MM.1S (cell line): Measurements from ENCODE around the gene SMAP1.

Experiments
- DNase-seq: peaks from one replicate; pipeline ENCODE4 v3.0.0-alpha.2; 2015
- H2AFZ ChIP-seq: fragments of 300-600 bp; sonication (generic); 2 replicates; pipeline ENCODE4 v1.6.0; 2016; ENCODE audit warnings: antibody characterized with exemption, low read length
- H3F3A ChIP-seq: fragments of 300-600 bp; sonication (generic); 2 replicates; pipeline ENCODE4 v1.6.1; 2016; ENCODE audit warnings: mild to moderate bottlenecking, antibody characterized with exemption, low read length, moderate library complexity, mixed read lengths; ENCODE audit not compliant: insufficient read depth
- H3K27ac ChIP-seq: fragments of 300-600 bp; sonication (generic); 2 replicates; pipeline ENCODE4 v1.5.1; 2016; ENCODE audit warnings: mild to moderate bottlenecking, low read length
- H3K27me3 ChIP-seq: fragments of 300-600 bp; sonication (generic); replicated peaks from 2 replicates; pipeline ENCODE4 v1.6.0; 2016; ENCODE audit warnings: low read length; ENCODE audit not compliant: insufficient read depth
- H3K36me3 ChIP-seq: fragments of 300-600 bp; sonication (generic); replicated peaks from 2 replicates; pipeline ENCODE4 v1.6.1; 2016; ENCODE audit warnings: mild to moderate bottlenecking, low read length, mixed read lengths; ENCODE audit not compliant: insufficient read depth
- H3K4me1 ChIP-seq: fragments of 300-600 bp; sonication (generic); 2 replicates; pipeline ENCODE4 v1.6.1; 2016; ENCODE audit warnings: low read length, mixed read lengths
- H3K4me2 ChIP-seq: fragments of 300-600 bp; sonication (generic); 2 replicates; pipeline ENCODE4 v1.6.0; 2016; ENCODE audit warnings: low read depth, low read length
- H3K4me3 ChIP-seq: fragments of 300-600 bp; sonication (generic); 2 replicates; pipeline ENCODE4 v1.5.1; 2016; ENCODE audit warnings: low read length, mixed read lengths
- H3K79me2 ChIP-seq: fragments of 300-600 bp; sonication (generic); 2 replicates; pipeline ENCODE4 v1.6.1; 2016; ENCODE audit warnings: mixed run types, low read length, mixed read lengths
- H3K9ac ChIP-seq: fragments of 300-600 bp; sonication (generic); 2 replicates; pipeline ENCODE4 v1.6.1; 2016; ENCODE audit warnings: low read length, mixed read lengths
- H3K9me2 ChIP-seq: fragments of 300-600 bp; sonication (generic); replicated peaks from 2 replicates; pipeline ENCODE4 v1.6.1; 2016; ENCODE audit warnings: mild to moderate bottlenecking, low read length, mixed read lengths; ENCODE audit not compliant: insufficient read depth
- H3K9me3 ChIP-seq: fragments of 300-600 bp; sonication (generic); replicated peaks from 2 replicates; pipeline ENCODE4 v1.6.1; 2016; ENCODE audit warnings: mild to moderate bottlenecking, low read length, mixed read lengths; ENCODE audit not compliant: insufficient read depth
- H4K20me1 ChIP-seq: fragments of 300-600 bp; sonication (generic); 2 replicates; pipeline ENCODE4 v1.6.1; 2016; ENCODE audit warnings: mild to moderate bottlenecking, low read length, moderate library complexity, mixed read lengths; ENCODE audit not compliant: insufficient read depth
- EZH2 ChIP-seq: fragments of 300-600 bp; sonication (generic); optimal IDR thresholded peaks from 2 replicates; pipeline ENCODE3; 2017; ENCODE audit warnings: low read depth, mild to moderate bottlenecking, antibody characterized with exemption, low read length, mixed read lengths
- EZH2phosphoT487 ChIP-seq: fragments of 300-600 bp; sonication (generic); IDR thresholded peaks from 2 replicates; pipeline ENCODE4 v1.6.1; 2018; ENCODE audit warnings: antibody characterized with exemption, low read length
- TF ChIP-seq, protein P1 (sequence below): fragments of 300-600 bp; sonication (generic); IDR thresholded peaks from 2 replicates; pipeline ENCODE4 v1.5.1; 2016; ENCODE audit warnings: antibody characterized with exemption, low read length, mixed read lengths

SMAP1 gene

GRCh38 chr6:70652216-70652615, 15.5 kb upstream of the SMAP1 start:
- no peaks in the 10 kb centered on the region for H3K9me2 ChIP-seq
- H3K4me2 ChIP-seq, result 0 out of 2 replicates have a peak overlapping the region, but pooled peaks have one; percentile 33
- no peaks in the 10 kb centered on the region for H3K79me2 ChIP-seq
- peaks cover 27% of the 10 kb centered on the region for H3K4me1 ChIP-seq
- H3K4me3 ChIP-seq, result no peak overlapping the region
- H2AFZ ChIP-seq, result no peak overlapping the region
- TF ChIP-seq, protein P1, sequence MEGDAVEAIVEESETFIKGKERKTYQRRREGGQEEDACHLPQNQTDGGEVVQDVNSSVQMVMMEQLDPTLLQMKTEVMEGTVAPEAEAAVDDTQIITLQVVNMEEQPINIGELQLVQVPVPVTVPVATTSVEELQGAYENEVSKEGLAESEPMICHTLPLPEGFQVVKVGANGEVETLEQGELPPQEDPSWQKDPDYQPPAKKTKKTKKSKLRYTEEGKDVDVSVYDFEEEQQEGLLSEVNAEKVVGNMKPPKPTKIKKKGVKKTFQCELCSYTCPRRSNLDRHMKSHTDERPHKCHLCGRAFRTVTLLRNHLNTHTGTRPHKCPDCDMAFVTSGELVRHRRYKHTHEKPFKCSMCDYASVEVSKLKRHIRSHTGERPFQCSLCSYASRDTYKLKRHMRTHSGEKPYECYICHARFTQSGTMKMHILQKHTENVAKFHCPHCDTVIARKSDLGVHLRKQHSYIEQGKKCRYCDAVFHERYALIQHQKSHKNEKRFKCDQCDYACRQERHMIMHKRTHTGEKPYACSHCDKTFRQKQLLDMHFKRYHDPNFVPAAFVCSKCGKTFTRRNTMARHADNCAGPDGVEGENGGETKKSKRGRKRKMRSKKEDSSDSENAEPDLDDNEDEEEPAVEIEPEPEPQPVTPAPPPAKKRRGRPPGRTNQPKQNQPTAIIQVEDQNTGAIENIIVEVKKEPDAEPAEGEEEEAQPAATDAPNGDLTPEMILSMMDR, result no peak
- TF ChIP-seq EZH2phosphoT487 (no peak), EZH2 (no peak)
- no peaks in the 10 kb centered on the region for H3K9me3 ChIP-seq
- no peak overlapping the region for H3K9ac ChIP-seq
- peaks cover 14% of the 10 kb centered on the region for H3F3A ChIP-seq
- H3K27ac ChIP-seq, result no peak overlapping the region
- no peaks in the 10 kb centered on the region for H3K36me3 ChIP-seq
- H4K20me1 ChIP-seq, result no peaks in the 10 kb centered on the region
- no peaks in the 10 kb centered on the region for H3K27me3 ChIP-seq
- DNase-seq, result no peak

DNA sequence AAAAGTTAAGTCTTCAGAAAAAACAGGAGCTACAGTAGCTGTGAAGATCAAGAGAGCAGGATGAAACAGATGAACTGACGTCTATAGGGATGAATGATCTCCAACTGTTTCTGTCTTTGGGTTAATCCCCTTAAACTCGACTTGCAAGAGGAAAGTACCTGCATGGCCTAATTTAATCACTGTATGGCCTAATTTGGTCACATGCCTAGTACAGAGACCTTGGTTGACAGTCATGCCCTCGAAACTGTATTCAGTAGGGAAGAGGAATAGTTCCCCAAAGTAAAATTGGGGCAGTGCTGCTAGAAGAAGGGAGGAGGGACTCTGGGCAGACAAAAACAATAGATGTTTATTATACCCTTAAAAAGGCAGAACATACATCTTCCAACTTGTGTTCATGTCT, 10.0 kb upstream of the SMAP1 start:
- H2AFZ ChIP-seq, result no peak overlapping the region
- no peak overlapping the region for H3K4me3 ChIP-seq
- TF ChIP-seq EZH2, result no peak
- TF ChIP-seq, protein P1, result no peak
- no peak for TF ChIP-seq EZH2phosphoT487
- no peak for DNase-seq
- H3K9me2 ChIP-seq, result no peaks in the 10 kb centered on the region
- H4K20me1 ChIP-seq, result no peaks in the 10 kb centered on the region
- H3K27me3 ChIP-seq, result no peaks in the 10 kb centered on the region
- no peak overlapping the region for H3K27ac ChIP-seq
- H3K79me2 ChIP-seq, result no peaks in the 10 kb centered on the region
- no peaks in the 10 kb centered on the region for H3F3A ChIP-seq
- H3K9me3 ChIP-seq, result no peaks in the 10 kb centered on the region
- no peak overlapping the region for H3K9ac ChIP-seq
- H3K36me3 ChIP-seq, result no peaks in the 10 kb centered on the region
- H3K4me2 ChIP-seq, result no peak overlapping the region
- H3K4me1 ChIP-seq, result 0 out of 2 replicates have a peak, but pooled peaks cover 9% of the 10 kb centered on the region

GRCh38 chr6:70663881-70664466, 3.7 kb upstream of the SMAP1 start:
- Histone ChIP-seq H3K79me2 (peaks cover 9% of the 10 kb centered on the region), H3K4me2 (no peak overlapping the region), H3K9me3 (no peaks in the 10 kb centered on the region), H2AFZ (no peak overlapping the region), H3K27ac (no peak overlapping the region), H3K27me3 (no peaks in the 10 kb centered on the region), H3K36me3 (no peaks in the 10 kb centered on the region), H4K20me1 (no peaks in the 10 kb centered on the region), H3K9ac (no peak overlapping the region), H3F3A (peaks cover 12% of the 10 kb centered on the region; the same call in 1 of the 2 replicates), H3K4me3 (no peak overlapping the region), H3K4me1 (peaks cover 8% of the 10 kb centered on the region), H3K9me2 (no peaks in the 10 kb centered on the region)
- DNase-seq, result no peak
- TF ChIP-seq EZH2, result no peak
- TF ChIP-seq, protein P1, result no peak
- TF ChIP-seq EZH2phosphoT487, result no peak
